22Rv1 (cell line): Measurements from ENCODE around the gene NAA50.

Source experiments
- H3K27ac ChIP-seq: fragments of 450-650 bp; 2 replicates; pipeline ENCODE4 v1.5.1; 2017
- ZFX ChIP-seq: fragments of 450-650 bp; IDR thresholded peaks from 2 replicates; pipeline ENCODE4 v1.6.1; 2017; ENCODE audit warnings: antibody characterized with exemption, borderline replicate concordance
- TF ChIP-seq, protein P1 (sequence below): fragments of 450-650 bp; IDR thresholded peaks from 2 replicates; pipeline ENCODE4 v1.5.1; 2017; ENCODE audit warnings: mild to moderate bottlenecking

Gene NAA50

DNA sequence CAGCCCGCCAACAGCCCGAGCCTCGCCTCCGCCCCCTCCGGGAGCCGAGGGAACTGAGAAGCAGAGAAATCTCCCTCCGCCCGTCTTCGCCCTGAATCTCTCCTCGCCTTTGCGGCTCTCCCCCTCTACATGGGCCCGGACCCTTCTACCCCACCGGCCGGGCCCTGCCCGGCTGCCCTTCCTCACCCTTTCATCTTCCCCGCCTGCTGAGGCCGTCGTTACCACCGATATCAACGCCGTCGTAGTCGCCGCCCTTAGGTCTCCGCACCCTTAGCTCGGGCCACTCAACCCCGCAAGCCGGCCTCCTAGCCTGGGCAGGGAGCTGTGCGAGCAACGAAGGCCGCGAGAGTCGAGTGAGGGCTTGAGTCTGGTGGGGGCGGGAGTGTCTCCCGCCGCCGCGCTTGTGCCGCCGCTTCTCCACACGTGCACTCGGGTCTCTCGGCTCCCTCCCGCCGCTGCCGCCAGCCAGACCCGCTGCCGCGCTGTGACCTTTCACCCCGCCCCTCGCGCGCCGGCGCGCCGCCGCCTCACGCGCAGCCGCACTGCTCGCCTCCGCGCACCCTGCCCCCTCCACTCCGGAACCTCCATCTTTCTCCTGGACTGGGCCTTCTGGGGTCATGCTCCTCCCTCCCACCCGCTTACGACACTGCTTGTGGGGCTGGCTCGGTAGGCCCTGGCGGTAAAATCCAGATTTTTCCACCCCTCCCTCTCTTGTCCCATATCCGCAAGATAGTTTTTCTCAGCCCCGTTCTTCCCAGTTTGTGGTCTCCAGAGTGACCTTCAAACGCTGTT is at the start of gene NAA50:
TSS of gene NAA50 (minus strand) at position 494 of the 792 bp plus-strand sequence. CDS start at position 194, 300 bp downstream.
- peak within 1 kb of the TSS; percentile 99 for H3K27ac ChIP-seq
- no peak for TF ChIP-seq ZFX
- TF ChIP-seq, protein P1, sequence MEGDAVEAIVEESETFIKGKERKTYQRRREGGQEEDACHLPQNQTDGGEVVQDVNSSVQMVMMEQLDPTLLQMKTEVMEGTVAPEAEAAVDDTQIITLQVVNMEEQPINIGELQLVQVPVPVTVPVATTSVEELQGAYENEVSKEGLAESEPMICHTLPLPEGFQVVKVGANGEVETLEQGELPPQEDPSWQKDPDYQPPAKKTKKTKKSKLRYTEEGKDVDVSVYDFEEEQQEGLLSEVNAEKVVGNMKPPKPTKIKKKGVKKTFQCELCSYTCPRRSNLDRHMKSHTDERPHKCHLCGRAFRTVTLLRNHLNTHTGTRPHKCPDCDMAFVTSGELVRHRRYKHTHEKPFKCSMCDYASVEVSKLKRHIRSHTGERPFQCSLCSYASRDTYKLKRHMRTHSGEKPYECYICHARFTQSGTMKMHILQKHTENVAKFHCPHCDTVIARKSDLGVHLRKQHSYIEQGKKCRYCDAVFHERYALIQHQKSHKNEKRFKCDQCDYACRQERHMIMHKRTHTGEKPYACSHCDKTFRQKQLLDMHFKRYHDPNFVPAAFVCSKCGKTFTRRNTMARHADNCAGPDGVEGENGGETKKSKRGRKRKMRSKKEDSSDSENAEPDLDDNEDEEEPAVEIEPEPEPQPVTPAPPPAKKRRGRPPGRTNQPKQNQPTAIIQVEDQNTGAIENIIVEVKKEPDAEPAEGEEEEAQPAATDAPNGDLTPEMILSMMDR, result no peak; the same call in 1 of the 2 replicates

GRCh38 chr3:113795693-113796092 is 49.6 kb upstream of the NAA50 start:
- TF ChIP-seq ZFX, result no peak
- TF ChIP-seq, protein P1, result no peak
- no peak overlapping the region for H3K27ac ChIP-seq

- TF ChIP-seq, protein P1, result no peak
- no peak for TF ChIP-seq ZFX
- H3K27ac ChIP-seq, result no peak overlapping the region
Observed at GRCh38 chr3:113794526-113794925, 48.5 kb upstream of the NAA50 start.

DNA sequence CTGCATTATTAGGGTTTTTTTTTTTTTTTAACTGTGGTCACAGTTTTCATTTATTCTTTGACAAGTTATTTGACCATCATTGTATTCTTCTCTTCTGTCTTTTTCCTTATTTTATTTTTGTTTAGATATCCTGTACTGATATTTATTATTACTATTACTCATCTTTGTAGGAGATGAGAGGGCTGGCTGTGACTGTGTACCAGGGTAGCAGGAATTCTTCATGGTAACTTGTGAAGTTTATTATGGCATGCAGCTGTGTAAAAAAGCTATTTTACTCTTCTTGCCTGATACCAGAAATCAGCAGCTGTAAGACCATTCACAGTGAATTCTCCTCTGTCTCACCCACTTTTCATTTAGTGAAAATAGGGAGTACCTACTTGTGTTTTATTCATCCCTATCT is 45.3 kb upstream of the NAA50 start:
- TF ChIP-seq ZFX, result no peak
- TF ChIP-seq, protein P1, result no peak
- no peak overlapping the region for H3K27ac ChIP-seq

- TF ChIP-seq, protein P1, result no peak
- TF ChIP-seq ZFX, result no peak
- no peak overlapping the region for H3K27ac ChIP-seq
Observed at GRCh38 chr3:113783980-113784379, 37.9 kb upstream of the NAA50 start.

DNA sequence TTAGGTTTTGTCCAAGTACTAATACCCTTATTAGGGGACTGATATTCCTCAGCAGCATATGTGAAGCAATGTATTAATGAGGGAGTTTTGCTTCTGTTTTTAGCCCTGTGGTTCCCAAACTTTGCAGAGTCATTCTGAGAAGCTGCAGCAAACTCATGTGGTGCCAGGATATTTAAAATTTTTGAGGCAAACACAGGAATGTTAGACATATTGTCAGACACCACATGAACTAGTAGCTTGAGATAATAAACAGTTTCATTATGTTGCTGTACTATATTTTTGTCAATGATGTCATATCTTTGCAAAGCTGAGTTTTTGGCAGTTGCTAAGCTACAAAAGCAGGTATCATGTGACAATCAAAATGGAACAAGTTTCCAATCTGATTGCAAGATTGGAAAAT is 37.4 kb upstream of the NAA50 start:
- no peak for TF ChIP-seq ZFX
- TF ChIP-seq, protein P1, result no peak
- H3K27ac ChIP-seq, result no peak overlapping the region

GRCh38 chr3:113776564-113776963 is 30.5 kb upstream of the NAA50 start:
- H3K27ac ChIP-seq, result no peak overlapping the region
- TF ChIP-seq, protein P1, result no peak
- no peak for TF ChIP-seq ZFX
